Measurements from ENCODE around the gene ASCC1. TPM values are rescaled to one million over a fixed set of nuclear protein-coding genes. Genes with fewer than 3 reads are reported as not detected.
"Not testable (repeated sequence)": the region's sequence is repeated elsewhere in the genome, so short reads cannot be mapped to it uniquely, and the experiment has no call there.

Gene ASCC1
- total and polyA plus RNA-seq, 2 experiments from 2014 or later: 31.8 to 38.7 TPM

- WGBS (ENCODE audit: low lambda C conversion rate, missing lambda C conversion rate): 83% methylated on average over 11 of the region's 11 CpGs
- Histone ChIP-seq H3K4me3 (no peak overlapping the region), H3K27ac (no peak overlapping the region), H4K20me1 (ENCODE audit: insufficient read depth, poor library complexity, severe bottlenecking) (no peaks in the 10 kb centered on the region), H2AFZ (no peak overlapping the region), H3K4me1 (ENCODE audit: insufficient read depth) (peaks cover 14% of the 10 kb centered on the region), H3K9me3 (ENCODE audit: low read depth) (no peaks in the 10 kb centered on the region), H3K36me3 (replicated peaks; ENCODE audit: insufficient read depth, low read depth) (no peaks in the 10 kb centered on the region), H3K27me3 (no peaks in the 10 kb centered on the region), H3K4me2 (no peak overlapping the region), H3K79me2 (no peaks in the 10 kb centered on the region), H3K9me2 (replicated peaks; ENCODE audit: insufficient read depth) (no peaks in the 10 kb centered on the region)
- DNase-seq (ENCODE audit: low spot score): no peak
- TF ChIP-seq EZH2phosphoT487 (IDR thresholded peaks at IDR 0.05; ENCODE audit: low read depth, severe bottlenecking, unreplicated experiment): no peak
- no peak for TF ChIP-seq CTCF (IDR thresholded peaks at IDR 0.05; ENCODE audit: poor library complexity)
- TF ChIP-seq EZH2 (IDR thresholded peaks at IDR 0.05; ENCODE audit: borderline replicate concordance): no peak
Observed at GRCh38 chr10:72110673-72111401, 105.2 kb downstream of the ASCC1 start.

GRCh38 chr10:72109636-72110157 lies 106.4 kb downstream of the ASCC1 start:
- Histone ChIP-seq H3K36me3 (replicated peaks; ENCODE audit: insufficient read depth, low read depth) (no peaks in the 10 kb centered on the region), H3K4me2 (no peak overlapping the region), H3K27ac (no peak overlapping the region), H3K4me1 (ENCODE audit: insufficient read depth) (peaks cover 14% of the 10 kb centered on the region), H4K20me1 (ENCODE audit: insufficient read depth, poor library complexity, severe bottlenecking) (no peaks in the 10 kb centered on the region), H3K79me2 (no peaks in the 10 kb centered on the region), H2AFZ (no peak overlapping the region), H3K9me2 (replicated peaks; ENCODE audit: insufficient read depth) (no peaks in the 10 kb centered on the region), H3K27me3 (no peaks in the 10 kb centered on the region), H3K9me3 (ENCODE audit: low read depth) (no peaks in the 10 kb centered on the region), H3K4me3 (no peak overlapping the region)
- TF ChIP-seq CTCF (IDR thresholded peaks at IDR 0.05; ENCODE audit: poor library complexity) (no peak), EZH2 (IDR thresholded peaks at IDR 0.05; ENCODE audit: borderline replicate concordance) (no peak), EZH2phosphoT487 (IDR thresholded peaks at IDR 0.05; ENCODE audit: low read depth, severe bottlenecking, unreplicated experiment) (no peak)
- no peak for DNase-seq (ENCODE audit: low spot score)
- 87% methylated on average over 8 of the region's 8 CpGs for WGBS (ENCODE audit: low lambda C conversion rate, missing lambda C conversion rate)

- H3K36me3 ChIP-seq (replicated peaks; ENCODE audit: insufficient read depth, low read depth): no peaks in the 10 kb centered on the region
- no peaks in the 10 kb centered on the region for H3K27me3 ChIP-seq
- H3K9me3 ChIP-seq (ENCODE audit: low read depth): no peaks in the 10 kb centered on the region
- WGBS (ENCODE audit: low lambda C conversion rate, missing lambda C conversion rate): 0% methylated on average over 1 of the region's 1 CpG
- H2AFZ ChIP-seq: no peak overlapping the region
- H3K4me1 ChIP-seq (ENCODE audit: insufficient read depth): peaks cover 14% of the 10 kb centered on the region
- no peaks in the 10 kb centered on the region for H3K79me2 ChIP-seq
- no peak overlapping the region for H3K27ac ChIP-seq
- H3K4me2 ChIP-seq: no peak overlapping the region
- no peak overlapping the region for H3K4me3 ChIP-seq
- no peaks in the 10 kb centered on the region for H3K9me2 ChIP-seq (replicated peaks; ENCODE audit: insufficient read depth)
- no peaks in the 10 kb centered on the region for H4K20me1 ChIP-seq (ENCODE audit: insufficient read depth, poor library complexity, severe bottlenecking)
- TF ChIP-seq CTCF (IDR thresholded peaks at IDR 0.05; ENCODE audit: poor library complexity) (no peak), EZH2phosphoT487 (IDR thresholded peaks at IDR 0.05; ENCODE audit: low read depth, severe bottlenecking, unreplicated experiment) (no peak), EZH2 (IDR thresholded peaks at IDR 0.05; ENCODE audit: borderline replicate concordance) (no peak)
- DNase-seq (ENCODE audit: low spot score): no peak
Observed at GRCh38 chr10:72108830-72109635, 107.0 kb downstream of the ASCC1 start.

GRCh38 chr10:72108004-72108370 lies 108.1 kb downstream of the ASCC1 start:
- H3K9me2 ChIP-seq (replicated peaks; ENCODE audit: insufficient read depth); H3K9me3 ChIP-seq (ENCODE audit: low read depth); H2AFZ ChIP-seq; H3K79me2 ChIP-seq; H4K20me1 ChIP-seq (ENCODE audit: insufficient read depth, poor library complexity, severe bottlenecking); H3K4me2 ChIP-seq; DNase-seq (ENCODE audit: low spot score); H3K36me3 ChIP-seq (replicated peaks; ENCODE audit: insufficient read depth, low read depth); H3K4me3 ChIP-seq; H3K27me3 ChIP-seq: not testable (repeated sequence)
- 96% methylated on average over 3 of the region's 3 CpGs for WGBS (ENCODE audit: low lambda C conversion rate, missing lambda C conversion rate)
- Histone ChIP-seq H3K4me1 (ENCODE audit: insufficient read depth) (peaks cover 16% of the 10 kb centered on the region), H3K27ac (peak overlapping the region; percentile 67)
